Breast epithelium (tissue), 4 donors: ENCODE data around the gene MTHFD2L. TPM values are rescaled to one million over a fixed set of nuclear protein-coding genes. Genes with fewer than 3 reads are reported as not detected.

Experiments
- DNase-seq, 2 donors: peaks; one replicate each; pipeline ENCODE4 v3.0.0-alpha.2; 2019; ENCODE audit warnings: low spot score in 2 of 2
- H3K27ac ChIP-seq, 2 donors: fragments of 200-600 bp; sonication (generic) in 1 of 2; one replicate each; pipeline ENCODE4 v1.5.1; 2016 to 2019; ENCODE audit warnings: mild to moderate bottlenecking in 1 of 2
- H3K27me3 ChIP-seq, 2 donors: fragments of 200-600 bp; sonication (generic) in 1 of 2; one replicate each; pipeline versions ENCODE4 v1.5.1 to v1.6.0; 2017 to 2019; ENCODE audit warnings: control low read depth in 1 of 2, mild to moderate bottlenecking in 1 of 2
- H3K36me3 ChIP-seq: fragments of 200-600 bp; one replicate; pipeline ENCODE4 v1.5.1; 2019
- H3K4me1 ChIP-seq, 2 donors: fragments of 200-600 bp; sonication (generic); one replicate each; pipeline ENCODE4 v1.5.1; 2016 to 2019; ENCODE audit warnings: control low read depth in 1 of 2
- H3K4me3 ChIP-seq, 3 donors: fragments of 200-600 bp; sonication (generic); 1 replicate in 2 of 3; 2 replicates in 1 of 3; pipeline ENCODE4 v1.5.1; 2016 to 2019; ENCODE audit warnings: mild to moderate bottlenecking in 3 of 3, moderate library complexity in 2 of 3
- H3K9me3 ChIP-seq, 2 donors: fragments of 200-600 bp; sonication (generic) in 1 of 2; one replicate each; pipeline ENCODE4 v1.5.1; 2016 to 2019; ENCODE audit warnings: control low read depth in 1 of 2
- CTCF ChIP-seq, 3 donors: fragments of 450-650 bp; IDR thresholded peaks; one replicate each; pipeline ENCODE4 v1.5.1; 2016 to 2017; ENCODE audit warnings: antibody characterized with exemption in 3 of 3, mild to moderate bottlenecking in 3 of 3, moderate library complexity in 3 of 3
- POLR2A ChIP-seq: fragments of 450-650 bp; IDR thresholded peaks from one replicate; pipeline ENCODE4 v1.6.1; 2016; ENCODE audit warnings: antibody characterized with exemption, mild to moderate bottlenecking, moderate library complexity
- POLR2AphosphoS5 ChIP-seq, 3 donors: sonication (generic); formaldehyde crosslinking; IDR thresholded peaks; one replicate each; pipeline ENCODE4 v1.6.1; 2017; ENCODE audit warnings: antibody characterized with exemption in 3 of 3
- intact Hi-C: fragments of 100-400 bp; cut with DNase I; formaldehyde crosslinking; loops from one replicate; pipeline ENCODE4 v1.15.1; 2023; ENCODE audit warnings: low total_unique reads
- total RNA-seq, 3 donors: library from RNA; depleted of rRNA; stranded (reverse); fragments of >200 nt; gene quantifications; one replicate each; pipeline ENCODE4 v1.1.0, GENCODE V29; 2016

The MTHFD2L gene
- total RNA-seq, 3 donors from 2014 or later: 20.5 to 48.1 (median 29.2) TPM

GRCh38 chr4:74278490-74278889 lies 120.6 kb downstream of the MTHFD2L start:
- H3K36me3 ChIP-seq: no peaks in the 10 kb centered on the region
- TF ChIP-seq POLR2AphosphoS5 (IDR thresholded peaks at IDR 0.05) (no peak), POLR2A (no peak), CTCF (IDR thresholded peaks at IDR 0.05) (no peak)
- H3K9me3 ChIP-seq: no peaks in the 10 kb centered on the region
- no peak for DNase-seq
- no peak overlapping the region for H3K4me3 ChIP-seq
- H3K4me1 ChIP-seq: no peaks in the 10 kb centered on the region
- intact Hi-C loops: no loop called here
- H3K27ac ChIP-seq: no peak overlapping the region
- H3K27me3 ChIP-seq: no peaks in the 10 kb centered on the region

- Histone ChIP-seq H3K27me3 (no peaks in the 10 kb centered on the region), H3K36me3 (no peaks in the 10 kb centered on the region), H3K27ac (no peak overlapping the region), H3K9me3 (no peaks in the 10 kb centered on the region), H3K4me1 (no peaks in the 10 kb centered on the region), H3K4me3 (no peak overlapping the region)
- intact Hi-C loops: no loop called here
- TF ChIP-seq POLR2A: no peak
- no peak for TF ChIP-seq CTCF (IDR thresholded peaks at IDR 0.05)
- no peak for TF ChIP-seq POLR2AphosphoS5 (IDR thresholded peaks at IDR 0.05)
- no peak for DNase-seq
Measured at GRCh38 chr4:74279716-74280115, 121.8 kb downstream of the MTHFD2L start.

DNA sequence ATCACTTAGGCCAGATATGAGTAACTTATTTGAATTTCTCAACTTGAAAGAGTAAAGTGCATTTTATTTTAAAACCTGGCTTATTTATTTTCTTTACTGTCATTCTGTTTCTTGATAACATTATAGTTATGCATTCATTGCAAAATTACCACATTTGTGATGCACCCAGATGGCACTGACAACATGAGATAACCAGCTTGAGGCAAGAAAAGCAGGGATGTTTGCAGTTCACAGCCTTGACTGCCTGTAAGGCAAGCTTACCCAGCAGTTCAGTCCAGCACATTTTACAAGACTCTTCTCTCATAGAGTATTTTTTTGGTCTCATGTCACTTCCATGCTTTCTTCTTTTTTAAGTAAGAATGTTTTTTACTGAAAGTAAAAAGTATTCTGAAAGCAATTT lies 125.0 kb downstream of the MTHFD2L start:
- Histone ChIP-seq H3K27me3 (no peaks in the 10 kb centered on the region), H3K27ac (no peak overlapping the region), H3K9me3 (no peaks in the 10 kb centered on the region), H3K4me3 (no peak overlapping the region), H3K4me1 (no peaks in the 10 kb centered on the region), H3K36me3 (no peaks in the 10 kb centered on the region)
- no peak for DNase-seq
- no peak for TF ChIP-seq POLR2AphosphoS5 (IDR thresholded peaks at IDR 0.05)
- TF ChIP-seq POLR2A: no peak
- TF ChIP-seq CTCF (IDR thresholded peaks at IDR 0.05): no peak
- intact Hi-C loops: no loop called here

GRCh38 chr4:74283614-74284013 lies 125.7 kb downstream of the MTHFD2L start:
- no peak for TF ChIP-seq POLR2A
- Histone ChIP-seq H3K36me3 (no peaks in the 10 kb centered on the region), H3K4me1 (no peaks in the 10 kb centered on the region), H3K4me3 (no peak overlapping the region), H3K27me3 (no peaks in the 10 kb centered on the region), H3K9me3 (no peaks in the 10 kb centered on the region), H3K27ac (no peak overlapping the region)
- intact Hi-C loops: no loop called here
- DNase-seq: no peak

DNA sequence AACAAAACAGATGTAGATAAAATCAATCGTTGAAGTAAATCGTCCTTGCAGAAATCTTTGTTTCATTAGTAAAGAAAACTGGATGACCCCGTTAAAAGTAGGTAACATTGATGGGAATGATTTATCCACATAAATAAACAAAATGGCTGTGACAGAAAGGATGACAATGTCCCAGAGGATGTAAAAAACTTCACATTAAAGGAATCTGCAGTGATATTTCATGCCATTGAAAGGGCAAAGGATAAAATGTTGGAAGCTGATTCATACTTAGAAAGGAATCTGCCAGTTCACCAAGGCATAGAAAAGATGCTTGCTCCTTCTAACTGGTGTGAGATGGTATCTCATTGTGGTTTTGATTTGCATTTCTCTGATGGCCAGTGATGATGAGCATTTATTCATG lies 126.1 kb downstream of the MTHFD2L start:
- TF ChIP-seq POLR2A (no peak), CTCF (IDR thresholded peaks at IDR 0.05) (no peak), POLR2AphosphoS5 (IDR thresholded peaks at IDR 0.05) (no peak)
- H3K27me3 ChIP-seq: no peaks in the 10 kb centered on the region
- H3K27ac ChIP-seq: no peak overlapping the region
- intact Hi-C loops: no loop called here
- H3K4me1 ChIP-seq: no peaks in the 10 kb centered on the region
- no peaks in the 10 kb centered on the region for H3K9me3 ChIP-seq
- no peak overlapping the region for H3K4me3 ChIP-seq
- H3K36me3 ChIP-seq: no peaks in the 10 kb centered on the region
- no peak for DNase-seq

DNA sequence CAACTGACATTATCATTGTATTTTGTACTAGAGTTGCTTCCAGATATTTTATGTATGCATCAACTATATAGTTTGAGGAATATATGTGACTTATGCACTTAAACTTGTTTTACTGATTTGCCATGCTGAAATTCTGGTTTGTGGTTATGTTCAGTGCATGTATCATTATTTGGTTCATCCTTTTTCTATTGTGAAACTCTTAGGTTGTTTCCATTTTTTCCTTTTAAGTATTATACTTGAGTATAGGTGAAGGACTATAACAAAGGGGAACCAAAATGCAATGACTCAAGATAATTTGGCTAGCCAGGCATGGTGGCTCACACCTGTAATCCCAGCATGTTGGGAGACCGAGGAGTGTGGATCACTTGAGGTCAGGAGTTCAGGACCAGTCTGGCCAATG lies 129.2 kb downstream of the MTHFD2L start:
- no peaks in the 10 kb centered on the region for H3K27me3 ChIP-seq
- no peak overlapping the region for H3K4me3 ChIP-seq
- TF ChIP-seq POLR2AphosphoS5 (IDR thresholded peaks at IDR 0.05) (no peak), POLR2A (no peak), CTCF (IDR thresholded peaks at IDR 0.05) (no peak)
- no peak for DNase-seq
- intact Hi-C loops: no loop called here
- H3K9me3 ChIP-seq: no peaks in the 10 kb centered on the region
- H3K27ac ChIP-seq: no peak overlapping the region
- H3K4me1 ChIP-seq: no peaks in the 10 kb centered on the region
- H3K36me3 ChIP-seq: no peaks in the 10 kb centered on the region
